Renal cortical epithelial cell (primary cell): Measurements from ENCODE around the gene PITPNC1. TPM values are rescaled to one million over a fixed set of nuclear protein-coding genes. Genes with fewer than 3 reads are reported as not detected.
"Not testable (repeated sequence)": the region's sequence is repeated elsewhere in the genome, so short reads cannot be mapped to it uniquely, and the experiment has no call there.

Experiments
- DNase-seq: peaks from one replicate; pipeline ENCODE4 v3.0.0-alpha.2; 2011; ENCODE audit warnings: low read depth
- total RNA-seq: library from RNA; depleted of rRNA; stranded (reverse); fragments of >200 nt; gene quantifications from 2 replicates; pipeline ENCODE4 v1.2.3, GENCODE V29; 2014

Gene PITPNC1
- total RNA-seq, 1 donor from 2014 or later = 7.3 TPM

- no peak for DNase-seq
These were observed 271.2 kb downstream of the PITPNC1 start for GRCh38 chr17:67648032-67648905.

- DNase-seq = not testable (repeated sequence)
These were observed 271.8 kb downstream of the PITPNC1 start for GRCh38 chr17:67648906-67649295.

- DNase-seq = no peak
These were observed 272.8 kb downstream of the PITPNC1 start for GRCh38 chr17:67649891-67650290.

GRCh38 chr17:67651218-67651579 is 274.1 kb downstream of the PITPNC1 start:
- DNase-seq = not testable (repeated sequence)

GRCh38 chr17:67652433-67652832 is 275.4 kb downstream of the PITPNC1 start:
- no peak for DNase-seq

GRCh38 chr17:67655478-67656148 is 278.5 kb downstream of the PITPNC1 start:
- DNase-seq = no peak

DNA sequence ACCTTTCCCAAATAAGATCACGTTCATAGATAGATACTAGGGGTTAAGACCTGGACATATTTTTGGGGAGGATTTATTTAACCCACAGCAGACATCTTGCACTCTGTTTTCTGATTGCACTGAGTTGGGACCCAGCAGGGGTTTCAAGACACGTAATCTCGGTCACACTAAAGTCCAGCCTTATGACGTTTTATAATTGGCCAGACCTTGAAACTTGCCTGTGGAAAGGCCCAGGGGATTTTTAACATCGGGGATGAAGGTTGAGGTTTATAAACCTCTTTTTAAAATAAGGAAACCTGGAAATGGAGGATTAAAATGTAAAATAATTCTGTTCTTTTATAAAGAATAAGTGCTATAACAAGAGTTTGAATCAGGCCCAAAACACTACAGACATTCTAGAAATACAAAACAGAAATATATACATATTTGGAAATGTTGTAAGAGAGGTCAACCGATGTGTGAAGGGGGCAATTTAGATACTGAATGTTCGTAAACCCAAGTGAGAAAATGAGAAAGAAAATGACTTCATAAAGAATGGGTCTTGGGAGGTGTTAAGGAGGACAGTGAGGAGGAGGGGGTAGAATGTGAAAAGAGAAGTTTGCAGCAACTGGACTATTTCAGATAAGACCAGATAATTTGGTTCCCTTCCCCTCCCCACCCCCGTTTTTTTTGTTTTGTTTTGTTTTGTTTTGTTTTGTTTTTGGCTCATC is 279.6 kb downstream of the PITPNC1 start:
- DNase-seq = no peak

DNA sequence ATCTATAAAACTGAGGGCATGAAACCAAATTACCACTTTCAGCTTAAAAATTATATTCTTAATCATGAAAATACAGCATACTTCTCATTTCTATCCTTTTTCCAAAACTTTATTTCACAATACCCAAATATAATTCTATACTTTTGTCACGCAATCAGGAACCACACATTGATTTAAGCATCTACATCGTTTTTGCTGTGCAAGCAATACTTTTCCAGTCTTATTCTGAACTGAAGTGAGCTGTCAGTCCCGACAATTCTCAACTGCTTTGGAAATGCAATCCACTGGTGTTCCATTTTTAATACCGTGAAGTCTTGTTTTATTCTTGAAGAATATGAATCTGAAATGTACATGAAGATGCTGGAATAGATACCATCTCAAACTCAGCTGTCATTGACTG is 280.5 kb downstream of the PITPNC1 start:
- no peak for DNase-seq

DNA sequence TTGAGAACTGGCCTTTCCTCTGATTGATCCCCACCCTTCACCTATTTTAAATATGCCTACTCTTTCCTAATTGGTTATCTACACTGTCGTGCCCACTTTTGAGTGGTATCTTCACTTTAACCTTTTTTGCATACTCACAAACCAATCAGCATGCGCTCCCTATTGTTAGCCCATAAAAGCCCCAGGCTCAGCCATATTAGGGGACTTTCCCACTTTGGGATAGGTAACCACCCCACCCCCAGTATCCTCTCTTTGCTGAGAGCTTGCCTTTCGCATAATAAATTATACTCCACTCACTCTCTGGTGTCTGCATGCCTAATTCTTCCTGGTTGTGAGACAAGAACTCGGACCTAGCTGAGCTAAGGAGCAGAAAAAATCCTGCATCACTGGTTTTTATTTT is 281.2 kb downstream of the PITPNC1 start:
- no peak for DNase-seq

DNA sequence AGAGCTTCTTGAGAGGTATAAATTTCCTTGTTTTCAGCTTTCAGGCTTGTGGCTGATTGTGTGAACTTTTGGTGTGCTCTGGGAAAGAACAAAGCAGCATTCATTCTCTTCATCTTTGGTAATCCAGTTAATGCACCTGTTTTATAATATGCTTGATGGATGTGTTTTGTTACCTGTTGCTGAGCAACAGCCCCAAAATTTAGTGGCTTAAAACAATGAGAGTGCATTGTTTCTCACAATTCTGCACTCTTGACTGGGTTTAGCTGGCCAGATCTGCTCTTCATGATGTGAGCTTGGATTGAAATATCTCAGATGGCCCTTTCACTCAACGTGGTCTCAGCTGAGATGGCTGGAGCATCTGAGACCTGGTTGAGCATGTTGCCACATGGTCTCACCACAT is 281.9 kb downstream of the PITPNC1 start:
- DNase-seq = no peak

GRCh38 chr17:67662712-67663111 is 285.6 kb downstream of the PITPNC1 start:
- DNase-seq = no peak

DNA sequence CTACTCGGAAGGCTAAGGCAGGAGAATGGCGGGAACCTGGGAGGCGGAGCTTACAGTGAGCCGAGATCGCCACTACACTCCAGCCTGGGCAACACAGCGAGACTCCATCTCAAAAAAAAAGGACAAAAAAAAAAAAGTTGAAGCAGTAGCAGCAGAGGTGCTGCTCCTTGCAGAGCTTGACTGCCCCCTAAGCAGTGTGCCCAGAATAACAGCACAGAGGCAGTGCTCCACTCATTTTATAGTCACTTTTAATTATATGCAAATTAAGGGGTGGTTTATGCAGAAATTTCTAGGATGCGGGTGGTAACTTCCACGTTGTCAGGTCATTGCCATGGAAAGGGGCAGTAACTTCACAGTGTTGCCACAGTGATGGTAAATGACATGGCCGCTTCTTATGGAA is 286.4 kb downstream of the PITPNC1 start:
- DNase-seq = no peak

DNA sequence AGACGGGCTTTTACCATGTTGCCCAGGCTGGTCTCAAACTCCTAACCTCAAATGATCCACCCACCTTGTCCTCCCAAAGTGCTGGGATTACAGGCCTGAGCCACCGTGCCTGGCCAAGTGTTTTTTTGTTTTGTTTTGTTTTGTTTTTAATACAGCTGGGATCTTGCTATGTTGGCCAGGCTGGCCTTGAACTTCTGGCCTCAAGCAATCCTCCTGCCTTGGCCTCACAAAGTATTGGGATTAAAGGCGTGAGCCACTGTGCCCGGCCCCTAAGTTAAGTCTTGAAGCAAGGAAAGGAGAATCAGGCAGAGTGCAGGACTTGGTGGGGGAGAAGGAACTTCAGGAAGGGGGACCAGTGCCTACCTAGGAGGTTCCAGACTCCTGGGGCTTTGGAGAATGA is 288.9 kb downstream of the PITPNC1 start:
- DNase-seq = no peak

- DNase-seq = no peak
These were observed 289.6 kb downstream of the PITPNC1 start for GRCh38 chr17:67666710-67667109.

DNA sequence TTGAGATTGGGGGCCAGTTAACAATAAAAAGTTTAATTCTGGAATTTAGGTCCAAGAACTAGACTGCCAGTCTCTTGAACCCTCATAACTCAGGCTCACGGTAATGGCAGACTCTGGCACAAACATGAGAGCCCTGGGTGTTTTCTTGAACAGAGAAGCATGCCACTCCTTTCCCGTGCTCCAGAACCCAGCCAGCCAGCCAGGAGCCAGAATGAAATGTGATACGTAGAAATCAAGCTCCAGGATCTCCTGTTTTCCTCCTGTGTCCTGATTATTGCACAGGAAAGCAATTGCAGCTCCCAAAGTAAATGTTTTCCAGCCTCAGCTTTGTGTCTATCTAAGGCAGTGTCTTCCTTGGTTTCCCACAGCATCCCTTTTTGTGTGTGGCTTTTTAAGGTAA is 294.4 kb downstream of the PITPNC1 start:
- DNase-seq = no peak

- peak; percentile 4 for DNase-seq
These were observed 295.7 kb downstream of the PITPNC1 start for GRCh38 chr17:67672592-67673335.

- DNase-seq = no peak
These were observed 298.4 kb downstream of the PITPNC1 start for GRCh38 chr17:67675481-67675880.

DNA sequence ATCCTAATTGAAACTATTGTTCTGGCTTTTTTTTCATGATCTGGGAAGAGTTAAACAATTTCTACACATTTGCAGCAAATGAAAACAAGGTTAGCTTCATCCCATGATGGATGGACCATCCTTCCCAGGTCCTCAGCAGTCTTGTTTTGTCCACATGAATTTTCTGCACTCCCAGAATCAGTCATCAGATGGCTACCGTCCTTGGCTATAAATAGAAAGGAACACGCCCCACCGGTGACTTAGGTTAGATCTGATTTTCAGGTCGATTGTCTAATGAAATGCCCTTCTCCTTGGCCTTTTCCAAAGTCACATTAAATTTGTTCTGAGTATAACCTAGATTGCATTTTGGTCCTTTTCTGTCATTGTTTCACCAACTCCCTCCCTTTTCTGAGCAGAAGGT is 299.2 kb downstream of the PITPNC1 start:
- no peak for DNase-seq

GRCh38 chr17:67678414-67678813 is 301.3 kb downstream of the PITPNC1 start:
- no peak for DNase-seq

GRCh38 chr17:67679225-67679624 is 302.1 kb downstream of the PITPNC1 start:
- DNase-seq = no peak

DNA sequence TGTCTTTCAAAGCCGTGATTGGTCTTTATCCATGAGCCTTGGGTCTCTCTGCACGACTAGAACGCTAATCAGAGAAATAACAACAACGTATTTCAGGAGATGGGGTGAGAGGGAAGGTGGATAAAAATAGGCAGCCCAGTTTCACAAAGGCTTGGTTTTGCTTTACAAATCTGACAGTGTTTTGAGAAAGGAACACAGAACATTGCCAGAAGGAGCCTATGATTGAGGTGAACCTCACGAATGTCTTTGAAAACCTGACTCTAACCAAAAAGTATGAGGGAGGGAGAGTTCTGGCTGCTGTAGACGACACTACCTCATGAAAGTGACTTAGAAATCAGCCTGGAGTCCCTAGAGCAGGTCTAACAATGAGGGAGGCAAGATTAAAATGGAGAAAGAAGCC is 302.6 kb downstream of the PITPNC1 start:
- DNase-seq = no peak
